Stimulated activated naive CD8-positive, alpha-beta T cell treated with anti-CD3 and anti-CD28 coated beads, Interleukin-15, Interleukin-2, amounts not matched to agents 100 ng/mL and 50 ng/mL, for 24 hours (primary cell): ENCODE measurements around the gene SMS.

Experiments
- H3K27ac Mint-ChIP-seq: one replicate; pipeline ENCODE4 v1.8.0; 2021; ENCODE audit warnings: mild to moderate bottlenecking, mixed read lengths
- H3K27me3 Mint-ChIP-seq: one replicate; pipeline ENCODE4 v1.8.0; 2021; ENCODE audit warnings: mixed read lengths
- H3K36me3 Mint-ChIP-seq: one replicate; pipeline ENCODE4 v1.8.0; 2021; ENCODE audit warnings: low read depth, mixed read lengths
- H3K4me1 Mint-ChIP-seq: one replicate; pipeline ENCODE4 v1.8.0; 2021; ENCODE audit warnings: low read depth, mixed read lengths
- H3K4me3 Mint-ChIP-seq: one replicate; pipeline ENCODE4 v1.8.0; 2021; ENCODE audit warnings: mild to moderate bottlenecking, mixed read lengths
- H3K9me3 Mint-ChIP-seq: one replicate; pipeline ENCODE4 v1.8.0; 2021; ENCODE audit warnings: mixed read lengths

SMS gene

DNA sequence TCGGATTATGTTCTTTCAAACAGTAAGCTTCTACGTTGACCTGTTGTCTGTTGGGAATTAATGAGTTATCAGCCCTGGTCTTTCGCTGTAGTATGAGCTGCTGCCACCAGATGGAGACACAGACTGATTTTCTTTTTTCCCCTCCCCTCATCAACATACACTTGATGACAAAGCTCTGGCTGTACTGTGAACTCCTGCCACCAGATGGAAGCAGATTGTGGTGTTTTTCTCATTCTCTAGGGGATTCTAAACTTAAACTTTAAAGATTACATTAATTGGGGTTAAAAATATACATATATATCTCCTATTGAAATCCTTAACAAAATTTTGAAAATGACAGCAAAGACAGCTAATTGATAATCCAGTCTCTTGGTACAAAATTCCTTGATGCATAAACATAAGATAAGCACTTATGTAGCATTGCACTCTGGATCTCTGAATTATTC is 44.8 kb downstream of the SMS start:
- Mint-ChIP-seq H3K27me3 (no peaks in the 10 kb centered on the region), H3K9me3 (no peaks in the 10 kb centered on the region), H3K27ac (no peak overlapping the region), H3K4me1 (peaks cover 32% of the 10 kb centered on the region), H3K36me3 (peaks cover 44% of the 10 kb centered on the region), H3K4me3 (no peak overlapping the region)

DNA sequence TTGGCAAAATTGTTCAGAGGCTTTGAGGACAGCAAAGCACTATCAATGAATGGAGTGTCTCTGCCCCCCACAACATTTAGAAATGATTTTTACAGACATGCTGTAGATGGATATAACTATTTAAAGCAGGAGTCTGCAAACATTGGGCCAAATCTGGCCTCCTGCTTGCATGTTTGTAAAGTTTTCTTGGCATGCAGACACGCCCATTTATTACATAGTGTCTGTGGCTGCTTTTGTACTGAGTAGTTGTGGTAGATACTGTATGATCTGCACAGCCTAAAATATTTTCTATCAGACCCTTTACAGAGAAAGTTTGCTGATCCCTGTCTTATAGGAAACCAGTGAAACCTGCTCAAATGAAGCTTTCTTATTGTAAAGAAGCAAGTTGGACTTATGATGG is 46.1 kb downstream of the SMS start:
- H3K27ac Mint-ChIP-seq: no peak overlapping the region
- no peaks in the 10 kb centered on the region for H3K9me3 Mint-ChIP-seq
- H3K36me3 Mint-ChIP-seq: peaks cover 47% of the 10 kb centered on the region
- H3K27me3 Mint-ChIP-seq: no peaks in the 10 kb centered on the region
- peaks cover 44% of the 10 kb centered on the region for H3K4me1 Mint-ChIP-seq
- H3K4me3 Mint-ChIP-seq: no peak overlapping the region

DNA sequence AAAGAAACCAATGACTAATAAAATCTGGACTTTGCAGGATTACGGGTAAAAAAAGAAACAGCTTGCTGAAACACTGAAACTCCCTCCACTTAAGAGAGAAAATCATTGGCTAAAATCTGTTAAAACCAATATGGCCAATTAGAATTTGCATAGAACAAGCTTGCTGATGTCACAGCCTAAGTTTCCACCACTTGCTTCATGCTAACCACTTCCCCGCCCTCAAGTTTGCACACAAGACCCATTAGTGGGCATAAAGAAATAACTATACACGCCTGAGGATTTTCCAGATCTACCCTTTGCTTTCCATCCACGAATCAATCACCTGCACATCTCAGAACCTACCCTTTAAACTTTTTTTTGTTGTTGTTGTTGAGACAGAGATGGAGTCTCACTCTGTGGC is 48.9 kb downstream of the SMS start:
- no peak overlapping the region for H3K4me3 Mint-ChIP-seq
- H3K9me3 Mint-ChIP-seq: no peaks in the 10 kb centered on the region
- no peaks in the 10 kb centered on the region for H3K27me3 Mint-ChIP-seq
- peaks cover 63% of the 10 kb centered on the region for H3K36me3 Mint-ChIP-seq
- H3K4me1 Mint-ChIP-seq: peaks cover 65% of the 10 kb centered on the region
- peak overlapping the region; percentile 91 for H3K27ac Mint-ChIP-seq

DNA sequence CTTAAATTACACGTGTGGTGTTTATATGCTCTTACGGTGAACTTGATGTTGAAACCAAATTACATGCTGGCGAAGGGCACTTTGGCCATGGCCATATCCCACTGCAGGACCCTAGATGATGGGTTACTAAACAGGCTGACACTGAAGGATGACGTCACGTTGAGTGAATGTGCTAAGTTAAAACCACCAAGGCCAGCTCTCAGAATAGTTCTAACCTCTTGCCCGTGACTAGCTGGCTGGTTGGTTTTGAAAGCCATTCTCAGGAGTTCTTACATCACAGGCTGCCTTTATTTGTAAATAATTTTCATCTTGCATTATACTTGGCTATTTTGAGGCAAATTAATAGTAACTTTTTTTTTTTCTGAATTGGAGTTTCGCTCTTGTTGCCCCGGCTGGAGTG is 50.3 kb downstream of the SMS start:
- Mint-ChIP-seq H3K4me1 (peaks cover 66% of the 10 kb centered on the region), H3K36me3 (peaks cover 63% of the 10 kb centered on the region), H3K4me3 (no peak overlapping the region), H3K27ac (peak overlapping the region; percentile 91), H3K27me3 (no peaks in the 10 kb centered on the region), H3K9me3 (no peaks in the 10 kb centered on the region)

DNA sequence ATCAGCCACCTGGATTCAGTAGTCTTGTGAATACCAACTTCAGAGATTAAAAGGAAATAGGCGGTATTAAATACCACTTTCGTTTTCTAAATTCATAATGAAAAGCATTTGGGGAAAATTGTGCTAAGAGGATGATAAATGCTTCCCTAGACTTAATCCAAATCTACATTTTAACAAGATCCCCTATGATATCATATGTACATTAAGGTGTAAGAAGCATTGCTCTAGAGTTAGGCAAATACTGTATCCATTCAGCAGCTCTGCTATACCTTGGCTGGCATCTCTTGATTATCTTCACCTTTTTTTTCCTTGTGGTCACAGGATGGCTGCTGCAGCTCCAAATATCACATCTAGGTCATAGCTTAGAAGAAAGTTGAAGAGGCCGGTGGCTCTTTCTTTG is 51.0 kb downstream of the SMS start:
- Mint-ChIP-seq H3K9me3 (no peaks in the 10 kb centered on the region), H3K4me1 (peaks cover 72% of the 10 kb centered on the region), H3K27me3 (no peaks in the 10 kb centered on the region), H3K4me3 (no peak overlapping the region), H3K27ac (peak overlapping the region; percentile 91), H3K36me3 (peaks cover 70% of the 10 kb centered on the region)

DNA sequence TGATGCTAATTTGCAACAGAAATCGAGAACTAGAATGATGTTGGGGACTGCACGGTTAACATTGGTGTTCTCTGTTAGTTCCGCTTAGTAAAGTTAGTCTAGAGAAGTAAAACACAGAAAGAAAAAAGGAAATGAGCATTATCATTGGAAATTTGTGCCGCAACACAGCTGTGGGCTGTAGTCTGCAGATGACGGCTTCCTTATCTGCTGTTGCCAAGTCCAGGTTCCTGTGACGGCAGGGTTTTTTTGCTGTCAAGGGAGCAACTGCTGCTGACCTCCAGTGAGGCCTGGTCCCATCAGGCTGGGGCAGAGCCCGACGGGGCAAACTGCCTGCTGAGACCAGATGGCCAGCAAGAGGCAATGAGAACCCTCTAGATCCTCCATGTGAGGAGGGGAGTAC is 52.8 kb downstream of the SMS start:
- Mint-ChIP-seq H3K9me3 (no peaks in the 10 kb centered on the region), H3K27me3 (no peaks in the 10 kb centered on the region), H3K4me1 (peaks cover 74% of the 10 kb centered on the region), H3K36me3 (peaks cover 72% of the 10 kb centered on the region), H3K27ac (peak overlapping the region; percentile 51), H3K4me3 (no peak overlapping the region)

DNA sequence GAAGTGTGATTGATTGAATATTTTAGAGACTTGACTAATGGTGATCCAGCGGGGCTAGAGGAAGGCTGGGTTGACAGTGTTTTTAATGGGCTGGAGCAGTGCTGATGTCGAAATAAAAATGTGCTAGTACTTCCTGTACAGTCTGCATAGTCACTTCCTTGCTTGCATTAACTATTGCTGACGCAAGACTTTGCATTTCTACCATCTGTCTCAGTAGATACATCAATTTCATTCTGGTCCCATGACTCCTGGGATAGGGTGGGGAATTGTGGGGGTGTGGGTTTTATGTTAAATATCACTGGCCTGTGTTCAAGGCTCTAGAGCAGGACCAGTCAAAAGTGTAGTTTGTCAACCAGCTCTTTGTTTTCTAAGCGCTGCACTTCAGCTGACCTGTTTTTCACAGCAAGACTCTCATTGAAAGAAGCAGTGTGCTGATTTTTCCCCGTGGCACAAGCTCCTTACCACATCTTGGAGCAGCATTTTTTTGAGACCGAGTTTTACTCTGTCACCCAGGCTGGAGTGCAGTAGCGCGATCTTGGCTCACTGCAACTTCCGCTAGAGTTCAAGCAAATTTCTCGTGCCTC is 56.5 kb downstream of the SMS start:
- no peak overlapping the region for H3K4me3 Mint-ChIP-seq
- H3K36me3 Mint-ChIP-seq: peaks cover 63% of the 10 kb centered on the region
- H3K27ac Mint-ChIP-seq: peak overlapping the region; percentile 40
- H3K9me3 Mint-ChIP-seq: no peaks in the 10 kb centered on the region
- H3K27me3 Mint-ChIP-seq: no peaks in the 10 kb centered on the region
- peaks cover 39% of the 10 kb centered on the region for H3K4me1 Mint-ChIP-seq

DNA sequence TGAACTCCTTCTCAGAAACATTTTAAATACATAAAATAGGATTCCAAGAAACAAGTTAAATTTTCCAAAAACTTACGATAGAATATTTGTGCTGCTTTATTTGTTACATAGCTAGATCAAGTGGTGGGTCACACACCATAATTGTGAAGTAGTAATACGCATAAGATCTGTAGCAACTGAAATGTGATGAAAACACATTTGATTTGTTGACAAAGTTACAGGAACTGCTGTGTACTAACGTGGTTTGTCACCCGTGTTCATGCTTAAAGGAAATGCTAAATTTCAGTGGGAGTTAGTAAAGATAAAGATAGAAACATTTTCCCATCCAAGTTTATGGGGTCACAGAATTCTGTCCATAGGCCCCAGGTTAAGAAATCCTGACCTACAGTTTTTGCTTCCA is 57.5 kb downstream of the SMS start:
- Mint-ChIP-seq H3K4me3 (no peak overlapping the region), H3K36me3 (peaks cover 65% of the 10 kb centered on the region), H3K4me1 (peaks cover 35% of the 10 kb centered on the region), H3K27me3 (no peaks in the 10 kb centered on the region), H3K9me3 (no peaks in the 10 kb centered on the region), H3K27ac (no peak overlapping the region)

DNA sequence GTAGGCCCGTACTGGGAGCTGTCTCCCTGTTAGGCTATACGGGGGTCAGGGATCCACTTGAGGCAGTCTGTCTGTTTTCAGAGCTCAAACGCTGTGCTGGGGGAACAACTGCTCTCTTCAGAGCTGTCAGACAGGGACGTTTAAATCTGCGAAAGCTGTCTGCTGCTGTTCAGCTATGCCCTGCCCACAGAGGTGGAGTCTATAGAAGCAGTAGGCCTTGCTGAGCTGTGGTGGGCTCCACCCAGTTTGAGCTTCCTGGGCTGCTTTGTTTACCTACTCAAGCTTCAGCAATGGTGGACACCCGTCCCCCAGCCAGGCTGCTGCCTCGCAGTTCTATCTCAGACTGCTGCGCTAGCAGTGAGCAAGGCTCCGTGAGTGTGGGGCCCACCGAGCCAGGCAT is 64.4 kb downstream of the SMS start:
- Mint-ChIP-seq H3K27ac (no peak overlapping the region), H3K4me3 (no peak overlapping the region), H3K9me3 (no peaks in the 10 kb centered on the region), H3K36me3 (peaks cover 64% of the 10 kb centered on the region), H3K27me3 (no peaks in the 10 kb centered on the region), H3K4me1 (peaks cover 21% of the 10 kb centered on the region)

DNA sequence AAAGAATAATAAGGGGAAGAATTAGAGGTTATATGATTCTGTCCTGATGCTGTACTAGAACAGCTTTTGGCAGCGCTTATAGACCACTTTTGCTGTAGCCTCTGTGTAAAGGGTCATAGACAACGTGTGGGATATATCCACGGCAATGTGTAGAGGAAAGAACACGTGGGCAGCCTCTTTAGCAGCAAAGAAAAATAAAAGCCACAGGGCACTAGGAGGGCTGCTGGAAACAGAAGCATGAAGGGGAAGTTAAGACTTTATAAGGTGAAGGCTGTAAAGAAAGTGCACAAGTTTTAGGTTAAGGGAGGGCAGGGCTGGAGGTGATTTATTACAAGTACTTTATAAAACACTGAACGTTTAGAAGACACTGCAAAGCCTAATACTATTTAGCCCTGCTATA is 71.5 kb downstream of the SMS start:
- no peaks in the 10 kb centered on the region for H3K9me3 Mint-ChIP-seq
- H3K27ac Mint-ChIP-seq: no peak overlapping the region
- H3K36me3 Mint-ChIP-seq: peaks cover 11% of the 10 kb centered on the region
- peaks cover 6% of the 10 kb centered on the region for H3K4me1 Mint-ChIP-seq
- no peak overlapping the region for H3K4me3 Mint-ChIP-seq
- no peaks in the 10 kb centered on the region for H3K27me3 Mint-ChIP-seq

DNA sequence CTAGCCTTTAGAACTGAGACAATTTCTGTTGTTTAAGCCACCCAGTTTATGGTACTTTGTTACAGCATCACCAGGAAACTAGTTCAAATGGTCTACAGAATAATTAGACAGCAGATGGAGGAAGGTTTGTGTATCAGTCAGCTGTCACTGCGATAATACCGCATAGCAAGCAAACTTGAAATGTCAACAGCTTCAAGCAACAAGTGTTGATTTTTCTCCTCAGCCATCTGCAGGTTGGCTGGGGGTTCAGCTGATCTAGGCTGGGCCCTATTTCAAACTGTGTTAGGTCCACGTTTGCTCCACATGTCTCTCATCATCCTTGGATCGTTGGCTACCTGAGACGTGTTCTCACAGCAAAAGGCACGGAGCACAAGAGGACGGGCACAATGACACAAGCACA is 72.4 kb downstream of the SMS start:
- no peaks in the 10 kb centered on the region for H3K9me3 Mint-ChIP-seq
- H3K36me3 Mint-ChIP-seq: peaks cover 4% of the 10 kb centered on the region
- H3K27ac Mint-ChIP-seq: no peak overlapping the region
- no peak overlapping the region for H3K4me3 Mint-ChIP-seq
- no peaks in the 10 kb centered on the region for H3K27me3 Mint-ChIP-seq
- peaks cover 4% of the 10 kb centered on the region for H3K4me1 Mint-ChIP-seq

DNA sequence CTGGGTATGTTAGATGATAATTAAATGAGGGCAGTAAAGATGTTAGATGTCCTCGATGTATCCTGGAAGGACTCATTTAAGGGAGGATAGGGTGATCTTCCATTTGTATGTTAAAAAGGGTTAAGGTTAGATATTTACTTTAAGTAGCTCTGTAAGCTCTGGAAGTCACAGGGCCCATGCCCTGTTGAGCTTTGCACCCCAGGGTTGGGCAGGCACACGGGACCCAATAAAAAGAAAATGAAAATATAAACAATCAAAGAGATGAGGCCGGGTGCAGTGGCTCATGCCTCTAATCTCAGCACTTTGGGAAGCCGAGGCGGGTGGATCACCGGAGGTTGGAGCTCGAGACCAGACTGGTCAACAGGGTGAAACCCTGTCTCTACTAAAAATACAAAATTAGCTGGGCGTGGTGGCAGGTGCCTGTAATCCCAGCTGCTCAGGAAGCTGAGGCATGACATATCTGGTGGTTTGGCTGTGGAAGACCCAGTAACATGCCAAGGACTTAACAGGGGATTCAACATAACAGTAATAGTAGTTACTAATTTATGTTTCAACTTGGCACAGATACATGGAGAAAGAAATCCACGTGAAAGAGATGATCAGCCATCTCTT is 74.7 kb downstream of the SMS start:
- no peaks in the 10 kb centered on the region for H3K9me3 Mint-ChIP-seq
- no peak overlapping the region for H3K4me3 Mint-ChIP-seq
- H3K36me3 Mint-ChIP-seq: no peaks in the 10 kb centered on the region
- no peak overlapping the region for H3K27ac Mint-ChIP-seq
- H3K27me3 Mint-ChIP-seq: no peaks in the 10 kb centered on the region
- H3K4me1 Mint-ChIP-seq: peaks cover 4% of the 10 kb centered on the region

DNA sequence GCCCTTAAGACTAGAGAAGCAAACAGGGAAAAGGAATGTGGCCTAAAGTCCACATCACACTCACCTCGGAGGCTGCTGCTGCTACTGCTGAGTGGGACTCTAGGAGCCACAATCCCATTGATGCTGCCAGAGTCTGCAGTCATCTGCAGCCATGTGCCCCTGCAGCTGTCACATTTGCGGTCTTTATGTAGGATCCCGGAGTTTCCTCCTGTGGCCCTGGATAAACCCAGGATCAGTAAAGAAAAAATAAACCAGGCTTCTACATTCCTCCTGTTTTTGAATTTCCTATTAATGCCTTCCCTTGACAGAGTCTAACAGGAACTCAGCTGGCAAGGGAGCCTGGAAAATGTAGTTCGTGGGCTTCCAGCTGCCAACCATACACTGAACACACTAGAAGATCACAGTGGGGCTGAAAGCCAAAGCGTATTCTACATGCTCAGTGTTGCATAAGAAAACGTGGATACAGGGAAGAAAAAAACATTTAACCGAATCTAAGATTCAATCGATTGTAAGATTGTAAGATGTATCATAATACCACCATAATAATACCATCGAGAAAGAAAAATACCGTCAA is 81.3 kb downstream of the SMS start:
- Mint-ChIP-seq H3K27ac (no peak overlapping the region), H3K9me3 (no peaks in the 10 kb centered on the region), H3K4me1 (peaks cover 17% of the 10 kb centered on the region), H3K27me3 (no peaks in the 10 kb centered on the region), H3K36me3 (no peaks in the 10 kb centered on the region), H3K4me3 (no peak overlapping the region)

DNA sequence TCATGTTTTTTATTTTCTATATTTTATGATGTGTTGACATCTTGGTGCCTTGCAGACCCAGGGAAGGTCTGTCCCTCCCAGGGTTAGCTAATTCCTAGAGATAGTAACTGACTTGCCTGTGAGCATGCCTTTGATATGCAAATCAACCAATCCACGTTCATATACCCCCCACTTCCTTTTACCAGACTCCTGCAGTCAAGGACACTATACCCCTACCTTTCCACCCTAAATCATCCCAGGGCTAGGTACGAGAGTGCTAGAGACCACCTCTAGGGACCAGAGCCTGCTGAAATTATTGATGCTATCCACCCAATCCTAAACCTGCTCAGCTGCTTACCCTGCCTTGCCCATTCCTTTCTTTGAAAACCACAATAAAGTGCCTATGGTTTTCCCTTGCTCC is 84.1 kb downstream of the SMS start:
- no peaks in the 10 kb centered on the region for H3K27me3 Mint-ChIP-seq
- peaks cover 4% of the 10 kb centered on the region for H3K36me3 Mint-ChIP-seq
- H3K9me3 Mint-ChIP-seq: no peaks in the 10 kb centered on the region
- no peak overlapping the region for H3K27ac Mint-ChIP-seq
- H3K4me1 Mint-ChIP-seq: peaks cover 39% of the 10 kb centered on the region
- no peak overlapping the region for H3K4me3 Mint-ChIP-seq

DNA sequence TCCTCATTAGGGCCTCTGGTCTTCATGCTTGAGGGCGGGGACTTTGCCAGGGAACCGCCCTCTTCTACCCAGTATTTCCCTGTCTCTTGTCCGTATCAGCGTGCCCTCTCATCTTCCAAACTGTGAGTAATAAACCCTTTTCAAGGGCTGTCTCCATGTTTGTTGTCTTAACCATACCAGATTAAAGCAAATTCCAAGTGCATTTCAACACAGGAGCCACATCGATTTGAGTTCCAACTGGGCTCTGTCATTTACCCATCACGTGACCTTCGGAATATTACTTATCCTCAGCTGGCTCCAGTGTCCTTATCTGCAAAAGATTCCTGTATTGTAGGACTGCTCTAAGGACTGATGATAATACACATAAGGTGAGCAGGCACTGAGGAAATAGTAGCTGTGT is 85.2 kb downstream of the SMS start:
- Mint-ChIP-seq H3K4me3 (no peak overlapping the region), H3K36me3 (peaks cover 4% of the 10 kb centered on the region), H3K9me3 (no peaks in the 10 kb centered on the region), H3K27ac (no peak overlapping the region), H3K27me3 (no peaks in the 10 kb centered on the region), H3K4me1 (peaks cover 42% of the 10 kb centered on the region)

DNA sequence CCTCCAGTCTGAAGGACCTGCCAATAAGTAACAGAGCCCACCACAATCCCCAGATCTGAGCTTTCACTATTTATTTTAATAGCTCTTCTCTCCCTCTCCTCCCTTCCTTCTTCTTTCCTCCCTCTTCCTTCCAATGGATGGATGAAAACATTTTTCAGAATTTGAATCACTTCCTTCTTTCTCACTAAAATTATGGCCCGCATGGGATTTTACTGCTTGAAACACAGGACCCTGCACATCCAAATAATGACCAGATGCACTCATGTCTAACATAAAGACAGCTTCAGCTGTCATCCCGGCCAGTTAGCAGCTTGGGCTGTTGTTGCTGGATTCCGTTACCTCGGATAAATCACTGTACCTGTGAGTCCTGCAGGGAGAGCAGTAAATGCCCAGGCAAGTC is 86.2 kb downstream of the SMS start:
- Mint-ChIP-seq H3K27ac (peak overlapping the region; percentile 26), H3K4me3 (no peak overlapping the region), H3K36me3 (peaks cover 4% of the 10 kb centered on the region), H3K27me3 (no peaks in the 10 kb centered on the region), H3K4me1 (peaks cover 42% of the 10 kb centered on the region), H3K9me3 (no peaks in the 10 kb centered on the region)
